ENCODE data around the gene BRAF. TPM values are rescaled to one million over a fixed set of nuclear protein-coding genes. Genes with fewer than 3 reads are reported as not detected.

Gene BRAF
- total and polyA plus RNA-seq, 5 donors from 2014 or later: 6.9 to 60.8 (median 9.0) TPM

GRCh38 chr7:140810385-140810784 is 114.3 kb downstream of the BRAF start:
- Mint-ChIP-seq H3K9me3 (no peaks in the 10 kb centered on the region), H3K27me3 (no peaks in the 10 kb centered on the region), H3K36me3 (no peaks in the 10 kb centered on the region), H3K4me3 (no peak overlapping the region), H3K4me1 (peaks cover 4 to 8% (median 6%) of the 10 kb centered on the region in 4 donors), H3K27ac (no peak overlapping the region)
- Histone ChIP-seq H3K4me3 (ENCODE audit: low read depth, low read length) (no peak overlapping the region), H3K9me3 (ENCODE audit: control insufficient read depth in 2 of 2, low read length in 2 of 2) (no peaks in the 10 kb centered on the region), H3K27me3 (ENCODE audit: control insufficient read depth, insufficient read depth, low read length) (no peaks in the 10 kb centered on the region), H3K27ac (ENCODE audit: insufficient read depth, low read length, poor library complexity, severe bottlenecking) (no peak overlapping the region), H3K4me1 (ENCODE audit: control insufficient read depth, insufficient read depth, low read length, poor library complexity, severe bottlenecking) (no peaks in the 10 kb centered on the region), H3K36me3 (ENCODE audit: control insufficient read depth, insufficient read depth, low read length) (peaks cover 6% of the 10 kb centered on the region)
- DNase-seq (no peak), ATAC-seq (ENCODE audit: low read depth in 2 of 2) (no peak)

- H3K4me1 Mint-ChIP-seq: peaks cover 3 to 6% (median 5%) of the 10 kb centered on the region in 4 donors
- H3K27me3 ChIP-seq (ENCODE audit: control insufficient read depth, insufficient read depth, low read length): no peaks in the 10 kb centered on the region
- H3K9me3 Mint-ChIP-seq: no peaks in the 10 kb centered on the region
- H3K4me3 Mint-ChIP-seq: no peak overlapping the region
- H3K36me3 Mint-ChIP-seq: peaks cover 22% of the 10 kb centered on the region
- no peaks in the 10 kb centered on the region for H3K27me3 Mint-ChIP-seq
- peak in 1 of 2 donors; percentile 48 for ATAC-seq (ENCODE audit: low read depth in 2 of 2)
- H3K4me1 ChIP-seq (ENCODE audit: control insufficient read depth, insufficient read depth, low read length, poor library complexity, severe bottlenecking): no peaks in the 10 kb centered on the region
- no peaks in the 10 kb centered on the region for H3K9me3 ChIP-seq (ENCODE audit: control insufficient read depth in 2 of 2, low read length in 2 of 2)
- DNase-seq: peak in 2 of 3 donors; percentile 8 to 30
- peak overlapping the region; percentile 6 to 70 (median 36) for H3K27ac Mint-ChIP-seq
- no peak overlapping the region for H3K4me3 ChIP-seq (ENCODE audit: low read depth, low read length)
- peaks cover 54% of the 10 kb centered on the region for H3K36me3 ChIP-seq (ENCODE audit: control insufficient read depth, insufficient read depth, low read length)
- no peak overlapping the region for H3K27ac ChIP-seq (ENCODE audit: insufficient read depth, low read length, poor library complexity, severe bottlenecking)
These were observed 145.8 kb downstream of the BRAF start for GRCh38 chr7:140778975-140779374.

GRCh38 chr7:140778568-140778967 is 146.2 kb downstream of the BRAF start:
- Mint-ChIP-seq H3K36me3 (peaks cover 26% of the 10 kb centered on the region), H3K9me3 (no peaks in the 10 kb centered on the region), H3K27ac (peak overlapping the region; percentile 6 to 70 (median 36)), H3K4me1 (peaks cover 3 to 6% (median 5%) of the 10 kb centered on the region in 4 donors), H3K27me3 (no peaks in the 10 kb centered on the region), H3K4me3 (no peak overlapping the region)
- peaks cover 57% of the 10 kb centered on the region for H3K36me3 ChIP-seq (ENCODE audit: control insufficient read depth, insufficient read depth, low read length)
- DNase-seq (no peak), ATAC-seq (ENCODE audit: low read depth in 2 of 2) (no peak)
- no peaks in the 10 kb centered on the region for H3K4me1 ChIP-seq (ENCODE audit: control insufficient read depth, insufficient read depth, low read length, poor library complexity, severe bottlenecking)
- H3K9me3 ChIP-seq (ENCODE audit: control insufficient read depth in 2 of 2, low read length in 2 of 2): no peaks in the 10 kb centered on the region
- H3K27me3 ChIP-seq (ENCODE audit: control insufficient read depth, insufficient read depth, low read length): no peaks in the 10 kb centered on the region
- H3K4me3 ChIP-seq (ENCODE audit: low read depth, low read length): no peak overlapping the region
- H3K27ac ChIP-seq (ENCODE audit: insufficient read depth, low read length, poor library complexity, severe bottlenecking): no peak overlapping the region

- H3K4me3 ChIP-seq (ENCODE audit: low read depth, low read length): no peak overlapping the region
- H3K9me3 ChIP-seq (ENCODE audit: control insufficient read depth in 2 of 2, low read length in 2 of 2): no peaks in the 10 kb centered on the region
- ATAC-seq (ENCODE audit: low read depth in 2 of 2) (no peak), DNase-seq (no peak)
- no peaks in the 10 kb centered on the region for H3K27me3 ChIP-seq (ENCODE audit: control insufficient read depth, insufficient read depth, low read length)
- H3K4me1 ChIP-seq (ENCODE audit: control insufficient read depth, insufficient read depth, low read length, poor library complexity, severe bottlenecking): no peaks in the 10 kb centered on the region
- Mint-ChIP-seq H3K27me3 (no peaks in the 10 kb centered on the region), H3K9me3 (no peaks in the 10 kb centered on the region), H3K36me3 (peaks cover 33% of the 10 kb centered on the region), H3K4me3 (no peak overlapping the region), H3K4me1 (peaks cover 3 to 6% (median 5%) of the 10 kb centered on the region in 4 donors), H3K27ac (peak overlapping the region in 2 of 3 donors; percentile 31 to 49)
- no peak overlapping the region for H3K27ac ChIP-seq (ENCODE audit: insufficient read depth, low read length, poor library complexity, severe bottlenecking)
- peaks cover 51% of the 10 kb centered on the region for H3K36me3 ChIP-seq (ENCODE audit: control insufficient read depth, insufficient read depth, low read length)
These were observed 150.4 kb downstream of the BRAF start for GRCh38 chr7:140774371-140774770.

GRCh38 chr7:140773104-140773503 is 151.6 kb downstream of the BRAF start:
- H3K9me3 Mint-ChIP-seq: peaks cover 0 to 2% (median 0%) of the 10 kb centered on the region in 7 donors
- DNase-seq: no peak
- H3K36me3 Mint-ChIP-seq: peaks cover 39% of the 10 kb centered on the region

GRCh38 chr7:140771826-140772225 is 152.9 kb downstream of the BRAF start:
- H3K4me3 Mint-ChIP-seq: no peak overlapping the region
- Histone ChIP-seq H3K27ac (ENCODE audit: insufficient read depth, low read length, poor library complexity, severe bottlenecking) (no peak overlapping the region), H3K36me3 (ENCODE audit: control insufficient read depth, insufficient read depth, low read length) (peaks cover 41% of the 10 kb centered on the region), H3K9me3 (ENCODE audit: control insufficient read depth in 2 of 2, low read length in 2 of 2) (no peaks in the 10 kb centered on the region), H3K27me3 (ENCODE audit: control insufficient read depth, insufficient read depth, low read length) (no peaks in the 10 kb centered on the region), H3K4me3 (ENCODE audit: low read depth, low read length) (no peak overlapping the region), H3K4me1 (ENCODE audit: control insufficient read depth, insufficient read depth, low read length, poor library complexity, severe bottlenecking) (no peaks in the 10 kb centered on the region)
- H3K9me3 Mint-ChIP-seq: peaks cover 0 to 5% (median 0%) of the 10 kb centered on the region in 7 donors
- H3K27ac Mint-ChIP-seq: no peak overlapping the region
- ATAC-seq (ENCODE audit: low read depth in 2 of 2) (no peak), DNase-seq (no peak)
- H3K4me1 Mint-ChIP-seq: peaks cover 0 to 4% (median 2%) of the 10 kb centered on the region in 4 donors
- H3K36me3 Mint-ChIP-seq: peaks cover 48% of the 10 kb centered on the region
- H3K27me3 Mint-ChIP-seq: no peaks in the 10 kb centered on the region

More at GRCh38 chr7:140773104-140773503, 151.6 kb downstream of the BRAF start:
- no peak overlapping the region for H3K27ac ChIP-seq (ENCODE audit: insufficient read depth, low read length, poor library complexity, severe bottlenecking)
- no peak overlapping the region for H3K4me3 ChIP-seq (ENCODE audit: low read depth, low read length)
- H3K36me3 ChIP-seq (ENCODE audit: control insufficient read depth, insufficient read depth, low read length): peaks cover 52% of the 10 kb centered on the region
- H3K9me3 ChIP-seq (ENCODE audit: control insufficient read depth in 2 of 2, low read length in 2 of 2): no peaks in the 10 kb centered on the region
- Mint-ChIP-seq H3K27me3 (no peaks in the 10 kb centered on the region), H3K27ac (no peak overlapping the region), H3K4me1 (peaks cover 0 to 2% (median 0%) of the 10 kb centered on the region in 4 donors), H3K4me3 (no peak overlapping the region)
- H3K4me1 ChIP-seq (ENCODE audit: control insufficient read depth, insufficient read depth, low read length, poor library complexity, severe bottlenecking): no peaks in the 10 kb centered on the region
- H3K27me3 ChIP-seq (ENCODE audit: control insufficient read depth, insufficient read depth, low read length): no peaks in the 10 kb centered on the region
- ATAC-seq (ENCODE audit: low read depth in 2 of 2): no peak

- H3K27ac ChIP-seq (ENCODE audit: insufficient read depth, low read length, poor library complexity, severe bottlenecking): no peak overlapping the region
- ATAC-seq (ENCODE audit: low read depth in 2 of 2) (no peak), DNase-seq (no peak)
- no peaks in the 10 kb centered on the region for H3K4me1 ChIP-seq (ENCODE audit: control insufficient read depth, insufficient read depth, low read length, poor library complexity, severe bottlenecking)
- peaks cover 49% of the 10 kb centered on the region for H3K36me3 Mint-ChIP-seq
- H3K4me1 Mint-ChIP-seq: peaks cover 0 to 4% (median 2%) of the 10 kb centered on the region in 4 donors
- no peak overlapping the region for H3K4me3 Mint-ChIP-seq
- no peaks in the 10 kb centered on the region for H3K27me3 Mint-ChIP-seq
- H3K27ac Mint-ChIP-seq: no peak overlapping the region
- H3K27me3 ChIP-seq (ENCODE audit: control insufficient read depth, insufficient read depth, low read length): no peaks in the 10 kb centered on the region
- no peak overlapping the region for H3K4me3 ChIP-seq (ENCODE audit: low read depth, low read length)
- no peaks in the 10 kb centered on the region for H3K9me3 ChIP-seq (ENCODE audit: control insufficient read depth in 2 of 2, low read length in 2 of 2)
- peaks cover 0 to 5% (median 2%) of the 10 kb centered on the region in 7 donors for H3K9me3 Mint-ChIP-seq
- peaks cover 30% of the 10 kb centered on the region for H3K36me3 ChIP-seq (ENCODE audit: control insufficient read depth, insufficient read depth, low read length)
These were observed 154.9 kb downstream of the BRAF start for GRCh38 chr7:140769852-140770251.

GRCh38 chr7:140767418-140767817 is 157.3 kb downstream of the BRAF start:
- Mint-ChIP-seq H3K27ac (no peak overlapping the region), H3K9me3 (peaks cover 0 to 6% (median 2%) of the 10 kb centered on the region in 7 donors), H3K36me3 (peaks cover 33% of the 10 kb centered on the region), H3K4me1 (peaks cover 0 to 4% (median 1%) of the 10 kb centered on the region in 4 donors), H3K27me3 (no peaks in the 10 kb centered on the region), H3K4me3 (no peak overlapping the region)
- H3K4me1 ChIP-seq (ENCODE audit: control insufficient read depth, insufficient read depth, low read length, poor library complexity, severe bottlenecking): no peaks in the 10 kb centered on the region
- peaks cover 15% of the 10 kb centered on the region for H3K36me3 ChIP-seq (ENCODE audit: control insufficient read depth, insufficient read depth, low read length)
- ATAC-seq (ENCODE audit: low read depth in 2 of 2): no peak
- H3K27ac ChIP-seq (ENCODE audit: insufficient read depth, low read length, poor library complexity, severe bottlenecking): no peak overlapping the region
- no peak for DNase-seq
- no peaks in the 10 kb centered on the region for H3K9me3 ChIP-seq (ENCODE audit: control insufficient read depth in 2 of 2, low read length in 2 of 2)
- no peak overlapping the region for H3K4me3 ChIP-seq (ENCODE audit: low read depth, low read length)
- no peaks in the 10 kb centered on the region for H3K27me3 ChIP-seq (ENCODE audit: control insufficient read depth, insufficient read depth, low read length)

Measured in CD4-positive, CD25-positive, alpha-beta regulatory T cell (primary cell).